Glutamatergic neuron (in vitro differentiated cells): Measurements from ENCODE around the gene KIAA1217. TPM values are rescaled to one million over a fixed set of nuclear protein-coding genes. Genes with fewer than 3 reads are reported as not detected.

Experiments
- DNase-seq: peaks from one replicate; pipeline ENCODE4 v3.0.0; 2022
- H3K27ac Mint-ChIP-seq: one replicate; pipeline ENCODE4 v1.8.0; 2020; ENCODE audit warnings: mild to moderate bottlenecking, mixed read lengths, inconsistent platforms; ENCODE audit not compliant: unreplicated experiment
- H3K27me3 Mint-ChIP-seq: one replicate; pipeline ENCODE4 v1.8.0; 2020; ENCODE audit warnings: mild to moderate bottlenecking, moderate library complexity, mixed read lengths, inconsistent platforms; ENCODE audit not compliant: unreplicated experiment
- H3K36me3 Mint-ChIP-seq: one replicate; pipeline ENCODE4 v1.8.0; 2020; ENCODE audit warnings: mild to moderate bottlenecking, mixed read lengths, inconsistent platforms; ENCODE audit not compliant: unreplicated experiment
- H3K4me1 Mint-ChIP-seq: one replicate; pipeline ENCODE4 v1.8.0; 2020; ENCODE audit warnings: mild to moderate bottlenecking, low read depth, mixed read lengths, inconsistent platforms; ENCODE audit not compliant: unreplicated experiment
- H3K4me3 Mint-ChIP-seq: one replicate; pipeline ENCODE4 v1.8.0; 2020; ENCODE audit warnings: mild to moderate bottlenecking, mixed read lengths, inconsistent platforms; ENCODE audit not compliant: unreplicated experiment
- H3K9me3 Mint-ChIP-seq: one replicate; pipeline ENCODE4 v1.8.0; 2020; ENCODE audit warnings: mild to moderate bottlenecking, moderate library complexity, mixed read lengths, inconsistent platforms; ENCODE audit not compliant: unreplicated experiment
- total RNA-seq: library from RNA; stranded (reverse); fragmentation: NEBNext Ultra II Directional; extraction: Animal tissue kit (Norgen Biotek cat#: 25700); gene quantifications from one replicate; pipeline ENCODE4 v1.2.1, GENCODE V29; 2021; ENCODE audit not compliant: unreplicated experiment
- TF ChIP-seq, protein P1 (sequence below): fragments of 200-600 bp; sonication (generic); IDR thresholded peaks from one replicate; pipeline ENCODE4 v1.5.0; 2021; ENCODE audit not compliant: partially characterized antibody, unreplicated experiment

Gene KIAA1217
- total RNA-seq, 1 donor from 2014 or later, result 4.4 TPM

DNA sequence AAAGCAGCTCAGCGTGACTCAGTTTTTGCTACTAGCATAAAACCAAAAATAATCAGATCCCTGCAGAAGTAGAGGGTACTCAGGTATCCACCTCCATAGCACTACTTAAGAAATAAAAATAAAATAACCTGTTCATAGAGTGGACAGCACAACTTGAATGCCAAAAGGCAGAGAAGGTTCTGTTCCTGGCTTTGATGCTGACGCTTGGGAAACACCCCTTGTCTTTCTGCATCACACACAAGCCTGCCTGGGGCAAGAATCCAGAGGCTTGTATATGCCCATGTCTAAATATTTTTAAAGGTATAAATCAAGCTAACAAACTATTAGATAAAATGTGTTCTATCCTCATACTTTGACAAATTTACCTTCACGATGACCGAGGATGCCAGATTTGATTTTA, 207.3 kb downstream of the KIAA1217 start:
- no peaks in the 10 kb centered on the region for H3K4me1 Mint-ChIP-seq
- H3K36me3 Mint-ChIP-seq, result no peaks in the 10 kb centered on the region
- TF ChIP-seq, protein P1, sequence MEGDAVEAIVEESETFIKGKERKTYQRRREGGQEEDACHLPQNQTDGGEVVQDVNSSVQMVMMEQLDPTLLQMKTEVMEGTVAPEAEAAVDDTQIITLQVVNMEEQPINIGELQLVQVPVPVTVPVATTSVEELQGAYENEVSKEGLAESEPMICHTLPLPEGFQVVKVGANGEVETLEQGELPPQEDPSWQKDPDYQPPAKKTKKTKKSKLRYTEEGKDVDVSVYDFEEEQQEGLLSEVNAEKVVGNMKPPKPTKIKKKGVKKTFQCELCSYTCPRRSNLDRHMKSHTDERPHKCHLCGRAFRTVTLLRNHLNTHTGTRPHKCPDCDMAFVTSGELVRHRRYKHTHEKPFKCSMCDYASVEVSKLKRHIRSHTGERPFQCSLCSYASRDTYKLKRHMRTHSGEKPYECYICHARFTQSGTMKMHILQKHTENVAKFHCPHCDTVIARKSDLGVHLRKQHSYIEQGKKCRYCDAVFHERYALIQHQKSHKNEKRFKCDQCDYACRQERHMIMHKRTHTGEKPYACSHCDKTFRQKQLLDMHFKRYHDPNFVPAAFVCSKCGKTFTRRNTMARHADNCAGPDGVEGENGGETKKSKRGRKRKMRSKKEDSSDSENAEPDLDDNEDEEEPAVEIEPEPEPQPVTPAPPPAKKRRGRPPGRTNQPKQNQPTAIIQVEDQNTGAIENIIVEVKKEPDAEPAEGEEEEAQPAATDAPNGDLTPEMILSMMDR, result no peak
- H3K27me3 Mint-ChIP-seq, result no peaks in the 10 kb centered on the region
- no peak overlapping the region for H3K4me3 Mint-ChIP-seq
- H3K9me3 Mint-ChIP-seq, result peaks cover 3% of the 10 kb centered on the region
- DNase-seq, result no peak
- no peak overlapping the region for H3K27ac Mint-ChIP-seq

DNA sequence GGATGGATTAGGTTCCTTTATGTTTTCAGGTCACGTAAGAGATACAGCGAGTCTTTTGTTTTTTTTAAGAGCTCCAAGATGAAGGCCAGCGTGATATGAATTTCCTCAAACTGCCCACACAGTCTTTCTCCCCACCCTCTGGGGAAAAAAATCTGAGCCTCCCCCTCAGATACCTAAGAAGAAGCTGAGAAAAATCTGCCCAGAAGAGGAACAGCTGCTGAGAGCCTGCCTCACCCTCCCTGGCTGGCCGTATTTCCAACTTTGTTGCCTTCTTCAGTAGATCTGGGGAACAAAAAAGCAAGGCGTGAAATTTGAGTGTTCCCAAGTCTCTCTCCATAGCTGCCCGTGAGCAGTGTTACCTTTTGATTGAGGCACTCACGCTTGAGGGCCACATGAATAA, 208.1 kb downstream of the KIAA1217 start:
- Mint-ChIP-seq H3K27me3 (no peaks in the 10 kb centered on the region), H3K9me3 (peaks cover 3% of the 10 kb centered on the region), H3K36me3 (no peaks in the 10 kb centered on the region), H3K4me3 (no peak overlapping the region), H3K27ac (no peak overlapping the region), H3K4me1 (no peaks in the 10 kb centered on the region)
- TF ChIP-seq, protein P1, result no peak
- DNase-seq, result no peak

GRCh38 chr10:24418532-24418931, 209.6 kb downstream of the KIAA1217 start:
- no peaks in the 10 kb centered on the region for H3K4me1 Mint-ChIP-seq
- no peak for DNase-seq
- H3K36me3 Mint-ChIP-seq, result no peaks in the 10 kb centered on the region
- H3K27ac Mint-ChIP-seq, result no peak overlapping the region
- H3K4me3 Mint-ChIP-seq, result no peak overlapping the region
- TF ChIP-seq, protein P1, result no peak
- H3K27me3 Mint-ChIP-seq, result no peaks in the 10 kb centered on the region
- peaks cover 4% of the 10 kb centered on the region for H3K9me3 Mint-ChIP-seq

- Mint-ChIP-seq H3K4me3 (no peak overlapping the region), H3K4me1 (no peaks in the 10 kb centered on the region), H3K36me3 (no peaks in the 10 kb centered on the region), H3K27ac (no peak overlapping the region), H3K9me3 (peaks cover 7% of the 10 kb centered on the region), H3K27me3 (no peaks in the 10 kb centered on the region)
- TF ChIP-seq, protein P1, result no peak
- DNase-seq, result no peak
These were observed 210.1 kb downstream of the KIAA1217 start for GRCh38 chr10:24419066-24419465.

DNA sequence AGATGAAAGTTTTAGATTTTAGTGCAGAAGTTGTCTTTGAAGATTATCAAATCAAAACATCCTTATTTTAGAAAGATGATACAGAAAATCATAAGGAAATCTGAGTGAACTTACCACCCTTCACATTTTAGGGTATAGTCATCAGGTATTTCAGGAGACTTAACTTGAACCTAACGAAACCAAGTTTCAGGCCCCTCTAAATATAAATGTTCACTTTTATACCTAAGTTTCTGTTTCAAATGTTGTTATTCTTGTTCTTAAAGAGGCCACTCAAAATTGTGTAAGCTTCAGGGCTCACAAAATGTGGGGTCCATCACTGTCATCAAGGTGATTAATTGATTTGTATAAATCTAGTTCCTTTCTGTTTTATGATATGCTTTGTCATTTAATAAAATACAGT, 216.2 kb downstream of the KIAA1217 start:
- Mint-ChIP-seq H3K4me3 (no peak overlapping the region), H3K9me3 (peaks cover 7% of the 10 kb centered on the region), H3K27ac (no peak overlapping the region), H3K27me3 (no peaks in the 10 kb centered on the region), H3K4me1 (no peaks in the 10 kb centered on the region), H3K36me3 (no peaks in the 10 kb centered on the region)
- no peak for DNase-seq
- TF ChIP-seq, protein P1, result no peak
